Measurements from ENCODE around the gene PDSS2.
A peak's percentile ranks its signal among the peaks of the same experiment; 100 is the strongest.

PDSS2 gene

GRCh38 chr6:107237992-107238660 lies 221.2 kb downstream of the PDSS2 start:
- FAIRE-seq (no peak), DNase-seq (ENCODE audit: insufficient read length, low spot score) (no peak)
- no peak for TF ChIP-seq POU2F2 (IDR thresholded peaks at IDR 0.05; ENCODE audit: low read depth, low read length)
- no peak for TF ChIP-seq POLR2A (IDR thresholded peaks at IDR 0.05; ENCODE audit: low read depth, low read length)
- TF ChIP-seq POLR2AphosphoS5 (IDR thresholded peaks at IDR 0.05; ENCODE audit: low read depth, low read length): no peak
- TF ChIP-seq PAX5 (IDR thresholded peaks at IDR 0.05; ENCODE audit: insufficient read depth, low read length, severe bottlenecking): no peak
- TF ChIP-seq SPI1 (IDR thresholded peaks at IDR 0.05; ENCODE audit: low read depth, low read length): no peak
- no peak for TF ChIP-seq TAF1 (IDR thresholded peaks at IDR 0.05; ENCODE audit: low read depth, low read length)

GRCh38 chr6:107235511-107235910 lies 223.9 kb downstream of the PDSS2 start:
- no peak for DNase-seq (ENCODE audit: insufficient read length, low spot score)
- TF ChIP-seq POLR2A (IDR thresholded peaks at IDR 0.05; ENCODE audit: low read depth, low read length) (no peak), SPI1 (IDR thresholded peaks at IDR 0.05; ENCODE audit: low read depth, low read length) (no peak), POLR2AphosphoS5 (IDR thresholded peaks at IDR 0.05; ENCODE audit: low read depth, low read length) (no peak), POU2F2 (IDR thresholded peaks at IDR 0.05; ENCODE audit: low read depth, low read length) (no peak), PAX5 (IDR thresholded peaks at IDR 0.05; ENCODE audit: insufficient read depth, low read length, severe bottlenecking) (no peak), TAF1 (IDR thresholded peaks at IDR 0.05; ENCODE audit: low read depth, low read length) (no peak)
- no peak for FAIRE-seq

GRCh38 chr6:107235007-107235406 lies 224.4 kb downstream of the PDSS2 start:
- TF ChIP-seq SPI1 (IDR thresholded peaks at IDR 0.05; ENCODE audit: low read depth, low read length) (no peak), POU2F2 (IDR thresholded peaks at IDR 0.05; ENCODE audit: low read depth, low read length) (no peak), POLR2AphosphoS5 (IDR thresholded peaks at IDR 0.05; ENCODE audit: low read depth, low read length) (no peak), PAX5 (IDR thresholded peaks at IDR 0.05; ENCODE audit: insufficient read depth, low read length, severe bottlenecking) (no peak), POLR2A (IDR thresholded peaks at IDR 0.05; ENCODE audit: low read depth, low read length) (no peak), TAF1 (IDR thresholded peaks at IDR 0.05; ENCODE audit: low read depth, low read length) (no peak)
- no peak for DNase-seq (ENCODE audit: insufficient read length, low spot score)
- no peak for FAIRE-seq

- FAIRE-seq (no peak), DNase-seq (ENCODE audit: insufficient read length, low spot score) (no peak)
- TF ChIP-seq PAX5 (IDR thresholded peaks at IDR 0.05; ENCODE audit: insufficient read depth, low read length, severe bottlenecking) (no peak), TAF1 (IDR thresholded peaks at IDR 0.05; ENCODE audit: low read depth, low read length) (no peak), POLR2A (IDR thresholded peaks at IDR 0.05; ENCODE audit: low read depth, low read length) (no peak), POLR2AphosphoS5 (IDR thresholded peaks at IDR 0.05; ENCODE audit: low read depth, low read length) (no peak)
Measured at GRCh38 chr6:107231243-107231642, 228.1 kb downstream of the PDSS2 start.

GRCh38 chr6:107230448-107230847 lies 228.9 kb downstream of the PDSS2 start:
- FAIRE-seq: no peak
- no peak for DNase-seq (ENCODE audit: insufficient read length, low spot score)
- TF ChIP-seq SPI1 (IDR thresholded peaks at IDR 0.05; ENCODE audit: low read depth, low read length): no peak
- no peak for TF ChIP-seq POU2F2 (IDR thresholded peaks at IDR 0.05; ENCODE audit: low read depth, low read length)
- TF ChIP-seq POLR2AphosphoS5 (IDR thresholded peaks at IDR 0.05; ENCODE audit: low read depth, low read length): no peak
- no peak for TF ChIP-seq POLR2A (IDR thresholded peaks at IDR 0.05; ENCODE audit: low read depth, low read length)
- no peak for TF ChIP-seq PAX5 (IDR thresholded peaks at IDR 0.05; ENCODE audit: insufficient read depth, low read length, severe bottlenecking)
- TF ChIP-seq TAF1 (IDR thresholded peaks at IDR 0.05; ENCODE audit: low read depth, low read length): no peak

- no peak for TF ChIP-seq POLR2A (IDR thresholded peaks at IDR 0.05; ENCODE audit: low read depth, low read length)
- TF ChIP-seq POU2F2 (IDR thresholded peaks at IDR 0.05; ENCODE audit: low read depth, low read length): no peak
- FAIRE-seq: no peak
- DNase-seq (ENCODE audit: insufficient read length, low spot score): no peak
Measured at GRCh38 chr6:107230024-107230423, 229.3 kb downstream of the PDSS2 start.

- DNase-seq (ENCODE audit: insufficient read length, low spot score): no peak
- TF ChIP-seq TAF1 (IDR thresholded peaks at IDR 0.05; ENCODE audit: low read depth, low read length) (no peak), PAX5 (IDR thresholded peaks at IDR 0.05; ENCODE audit: insufficient read depth, low read length, severe bottlenecking) (no peak), POU2F2 (IDR thresholded peaks at IDR 0.05; ENCODE audit: low read depth, low read length) (no peak), POLR2AphosphoS5 (IDR thresholded peaks at IDR 0.05; ENCODE audit: low read depth, low read length) (no peak), POLR2A (IDR thresholded peaks at IDR 0.05; ENCODE audit: low read depth, low read length) (no peak), SPI1 (IDR thresholded peaks at IDR 0.05; ENCODE audit: low read depth, low read length) (no peak)
- FAIRE-seq: no peak
Measured at GRCh38 chr6:107228754-107229153, 230.6 kb downstream of the PDSS2 start.

GRCh38 chr6:107221519-107221918 lies 237.8 kb downstream of the PDSS2 start:
- TF ChIP-seq POLR2AphosphoS5 (IDR thresholded peaks at IDR 0.05; ENCODE audit: low read depth, low read length) (no peak), TAF1 (IDR thresholded peaks at IDR 0.05; ENCODE audit: low read depth, low read length) (no peak), POU2F2 (IDR thresholded peaks at IDR 0.05; ENCODE audit: low read depth, low read length) (no peak)
- DNase-seq (ENCODE audit: insufficient read length, low spot score): no peak

GRCh38 chr6:107219851-107220250 lies 239.5 kb downstream of the PDSS2 start:
- peak; percentile 66 for FAIRE-seq
- DNase-seq (ENCODE audit: insufficient read length, low spot score): no peak
- TF ChIP-seq POLR2A (IDR thresholded peaks at IDR 0.05; ENCODE audit: low read depth, low read length) (no peak), SPI1 (IDR thresholded peaks at IDR 0.05; ENCODE audit: low read depth, low read length) (no peak), POU2F2 (IDR thresholded peaks at IDR 0.05; ENCODE audit: low read depth, low read length) (no peak), TAF1 (IDR thresholded peaks at IDR 0.05; ENCODE audit: low read depth, low read length) (no peak), PAX5 (IDR thresholded peaks at IDR 0.05; ENCODE audit: insufficient read depth, low read length, severe bottlenecking) (no peak), POLR2AphosphoS5 (IDR thresholded peaks at IDR 0.05; ENCODE audit: low read depth, low read length) (no peak)

More at GRCh38 chr6:107221519-107221918, 237.8 kb downstream of the PDSS2 start:
- FAIRE-seq: no peak

- TF ChIP-seq POLR2A (IDR thresholded peaks at IDR 0.05; ENCODE audit: low read depth, low read length) (no peak), PAX5 (IDR thresholded peaks at IDR 0.05; ENCODE audit: insufficient read depth, low read length, severe bottlenecking) (no peak), POLR2AphosphoS5 (IDR thresholded peaks at IDR 0.05; ENCODE audit: low read depth, low read length) (no peak), TAF1 (IDR thresholded peaks at IDR 0.05; ENCODE audit: low read depth, low read length) (no peak), POU2F2 (IDR thresholded peaks at IDR 0.05; ENCODE audit: low read depth, low read length) (no peak), SPI1 (IDR thresholded peaks at IDR 0.05; ENCODE audit: low read depth, low read length) (no peak)
- DNase-seq (ENCODE audit: insufficient read length, low spot score) (no peak), FAIRE-seq (no peak)
Measured at GRCh38 chr6:107218142-107218541, 241.2 kb downstream of the PDSS2 start.

All from GM12891 (cell line).